NK-92 (cell line): ENCODE measurements around the gene JAM2.
"Not testable (repeated sequence)": the region's sequence is repeated elsewhere in the genome, so short reads cannot be mapped to it uniquely, and the experiment has no call there.

Source experiments
- DNase-seq: peaks from one replicate; lab custom pipeline; 2025; ENCODE audit not compliant: unreplicated experiment; lab: John Stamatoyannopoulos, UW

Gene JAM2

DNA sequence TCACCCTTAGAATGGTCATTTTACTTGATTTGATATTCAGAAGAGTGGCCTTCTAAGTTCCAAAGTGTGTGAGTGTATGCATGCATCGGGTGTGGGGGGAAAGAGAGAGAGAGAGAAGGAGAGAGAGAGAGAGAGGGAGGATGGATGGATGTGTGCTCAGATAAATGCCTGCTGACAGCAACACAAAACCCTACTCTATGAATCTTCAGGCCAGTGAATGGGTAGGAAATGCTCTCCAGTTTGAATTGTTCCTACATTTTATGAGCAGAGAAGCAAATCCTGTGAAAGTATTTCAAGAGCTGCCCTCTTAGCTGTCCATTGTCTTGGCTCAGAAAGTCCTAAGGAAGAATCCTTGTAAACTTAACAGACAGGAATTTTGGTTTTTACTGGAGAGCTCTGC, 7.4 kb downstream of the JAM2 start:
- DNase-seq: no peak

DNA sequence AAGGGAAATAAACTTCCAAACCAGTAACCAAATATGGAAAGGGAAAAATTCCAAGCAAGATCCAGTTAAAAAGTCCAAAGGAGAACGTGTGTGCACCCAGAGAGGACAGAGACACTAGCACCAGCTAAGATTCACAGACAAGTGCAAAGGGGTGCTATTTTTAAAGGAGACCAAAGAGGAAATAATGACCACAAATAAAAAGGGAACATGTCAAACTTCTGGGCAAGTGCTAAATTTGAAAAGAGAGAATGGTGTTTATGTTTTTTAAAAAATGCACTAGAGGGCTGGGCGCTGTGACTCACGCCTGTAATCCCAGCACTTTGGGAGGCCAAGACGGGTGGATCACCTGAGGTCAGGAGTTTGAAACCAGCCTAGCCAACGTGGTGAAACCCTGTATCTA, 8.6 kb downstream of the JAM2 start:
- DNase-seq: no peak

DNA sequence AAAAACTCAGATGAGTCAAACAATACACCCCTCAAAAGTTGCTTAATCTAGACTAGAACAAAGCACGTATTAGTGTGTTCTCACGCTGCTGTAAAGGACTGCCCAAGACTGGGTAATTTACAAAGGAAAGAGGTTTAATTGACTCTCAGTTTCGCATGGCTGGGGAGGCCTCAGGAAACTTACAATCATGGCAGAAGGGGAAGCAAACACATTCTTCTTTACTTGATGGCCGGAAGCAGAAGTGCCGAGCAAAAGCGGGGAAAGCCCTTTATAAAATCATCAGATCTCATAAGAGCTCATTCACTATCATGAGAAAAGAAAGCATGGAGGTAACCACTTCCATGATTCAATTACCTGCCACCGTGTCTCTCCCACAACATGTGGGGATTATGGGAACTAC, 10.1 kb downstream of the JAM2 start:
- no peak for DNase-seq

DNA sequence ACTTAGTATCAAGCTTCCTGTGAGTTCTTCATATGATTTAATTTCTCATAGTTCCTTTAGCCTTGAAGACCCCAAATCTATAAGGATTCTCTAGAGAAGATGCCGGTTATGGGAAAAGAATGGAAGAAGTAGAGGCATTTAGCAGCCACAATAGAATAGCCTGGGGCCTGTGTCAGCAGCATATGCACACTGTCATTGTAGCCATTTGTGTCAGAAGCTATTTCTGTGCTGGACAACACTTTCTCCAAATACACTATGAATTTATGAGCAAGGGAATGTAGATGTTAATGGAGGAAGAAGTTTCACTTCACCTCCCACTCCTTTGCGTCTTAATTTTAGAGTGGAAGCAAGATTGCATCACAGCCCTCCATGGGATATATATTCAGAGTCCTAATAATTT, 17.4 kb downstream of the JAM2 start:
- no peak for DNase-seq

DNA sequence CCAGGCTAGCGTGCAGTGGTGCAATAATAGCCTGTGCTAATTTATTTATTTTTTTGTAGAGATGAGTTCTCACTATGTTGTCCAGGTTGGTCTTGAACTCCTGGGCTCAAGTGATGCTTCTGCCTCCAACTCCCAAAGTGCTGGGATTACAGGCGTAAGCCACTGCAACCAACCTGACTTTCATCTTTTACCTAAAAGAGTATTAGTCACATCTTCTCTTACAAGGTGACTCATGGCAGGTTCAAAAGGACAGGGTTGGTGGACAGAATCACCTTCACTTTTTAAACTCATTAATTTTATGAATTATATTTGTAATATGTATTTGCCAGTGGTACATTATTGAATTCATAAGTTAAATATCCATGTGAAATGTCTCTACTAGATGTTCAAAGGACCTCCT, 18.1 kb downstream of the JAM2 start:
- DNase-seq: no peak

DNA sequence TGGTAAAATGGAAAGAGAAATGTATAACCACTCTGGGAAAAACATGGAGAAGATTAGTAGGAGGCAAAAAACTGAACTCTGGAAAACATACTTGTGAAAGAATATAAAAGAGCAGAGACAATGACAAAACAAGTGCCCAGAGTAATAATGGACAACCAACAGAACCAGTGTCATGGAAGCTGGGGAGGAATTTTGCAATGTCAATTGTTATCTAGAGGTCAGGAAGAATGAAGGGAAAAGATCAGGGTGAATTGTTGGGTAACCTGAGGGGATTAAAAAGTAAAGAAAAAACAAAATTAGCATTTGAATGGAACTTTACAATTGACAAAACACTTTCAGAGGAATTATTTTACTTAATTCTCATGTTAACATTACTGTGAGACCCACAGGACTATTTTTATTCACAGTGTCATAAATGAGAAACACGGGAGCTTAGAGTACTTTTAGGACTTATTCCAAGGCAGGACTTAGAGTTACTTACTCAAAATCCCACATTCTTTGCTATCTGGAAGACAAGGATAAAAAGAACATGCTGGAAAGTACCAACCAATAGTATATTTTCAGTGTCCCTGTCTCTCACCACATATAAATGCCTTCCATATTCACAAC, 19.5 kb downstream of the JAM2 start:
- DNase-seq: no peak

DNA sequence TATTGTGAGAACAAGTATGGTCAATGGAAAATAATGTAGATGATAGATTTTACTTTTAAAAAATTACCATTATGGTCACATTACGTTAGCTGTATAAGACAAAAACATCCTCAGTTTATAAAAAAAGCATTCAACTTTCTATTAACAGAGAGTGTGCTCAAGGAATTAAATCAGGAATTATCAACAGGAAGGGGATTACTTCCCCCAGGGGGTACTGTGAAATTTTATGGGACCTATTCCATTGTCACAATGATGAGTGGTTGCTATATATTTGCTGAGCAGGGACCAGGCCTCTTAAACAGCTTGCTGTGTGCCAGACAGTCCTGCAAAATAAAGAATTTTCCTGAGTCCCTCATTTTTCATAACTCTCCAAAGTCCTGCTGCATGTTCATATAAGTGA, 21.2 kb downstream of the JAM2 start:
- DNase-seq: no peak

DNA sequence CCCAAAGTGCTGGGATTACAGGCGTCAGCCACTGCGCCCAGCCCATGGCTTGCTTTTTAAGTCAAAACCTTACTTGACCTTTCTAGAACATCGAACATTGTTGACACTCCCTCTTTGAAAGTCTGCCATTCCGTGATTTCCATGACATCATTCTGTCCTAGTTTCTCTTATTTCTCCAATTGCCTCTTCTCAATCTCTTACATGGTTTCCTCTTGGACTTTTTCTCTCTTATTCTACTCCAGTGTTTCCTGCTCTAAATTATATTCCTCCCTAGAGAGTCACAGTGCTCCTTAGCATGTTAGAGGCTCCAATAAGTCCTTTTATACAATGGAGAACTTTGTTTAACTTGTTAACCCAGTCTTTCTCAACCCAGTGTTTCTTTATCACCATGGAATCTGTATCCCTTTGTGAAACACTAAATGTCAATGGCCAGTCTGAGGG, 25.5 kb downstream of the JAM2 start:
- no peak for DNase-seq

DNA sequence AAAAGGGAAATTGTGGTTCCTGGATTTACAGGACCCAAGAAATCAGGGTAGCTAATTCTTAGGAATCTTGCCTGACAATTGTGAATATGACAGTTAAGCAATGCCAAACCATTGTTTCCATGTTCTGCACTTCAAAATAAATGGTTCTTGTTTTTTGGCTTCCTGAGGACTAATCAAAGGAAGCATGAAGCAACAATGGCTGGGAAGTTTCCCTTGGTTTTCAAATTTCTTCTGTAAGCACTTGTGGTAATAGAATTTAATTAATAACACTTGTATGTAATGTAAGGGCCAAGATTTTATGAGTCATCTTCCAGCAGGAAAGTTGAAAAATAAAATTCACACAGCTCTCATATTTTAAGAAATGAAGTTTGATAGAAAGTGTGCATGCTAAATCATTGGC, 31.7 kb downstream of the JAM2 start:
- no peak for DNase-seq

DNA sequence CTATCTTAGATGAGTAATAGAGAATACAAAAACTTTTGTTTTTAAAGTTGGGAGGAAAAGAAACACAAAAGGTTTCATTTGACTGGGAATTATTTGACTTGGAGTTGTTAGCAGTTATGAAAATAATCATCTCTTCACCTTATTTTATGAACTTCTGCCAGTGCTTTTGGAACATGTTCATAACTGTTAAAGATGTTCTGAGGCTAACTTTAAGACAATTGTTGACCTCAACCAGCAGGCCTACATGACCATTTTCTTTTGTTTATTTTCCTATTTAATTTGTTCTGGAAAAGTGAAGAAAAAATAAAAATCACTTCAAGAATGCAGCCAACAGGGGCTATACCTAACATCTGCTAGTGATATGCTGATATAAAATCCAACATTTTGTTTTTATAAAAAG, 37.4 kb downstream of the JAM2 start:
- no peak for DNase-seq

DNA sequence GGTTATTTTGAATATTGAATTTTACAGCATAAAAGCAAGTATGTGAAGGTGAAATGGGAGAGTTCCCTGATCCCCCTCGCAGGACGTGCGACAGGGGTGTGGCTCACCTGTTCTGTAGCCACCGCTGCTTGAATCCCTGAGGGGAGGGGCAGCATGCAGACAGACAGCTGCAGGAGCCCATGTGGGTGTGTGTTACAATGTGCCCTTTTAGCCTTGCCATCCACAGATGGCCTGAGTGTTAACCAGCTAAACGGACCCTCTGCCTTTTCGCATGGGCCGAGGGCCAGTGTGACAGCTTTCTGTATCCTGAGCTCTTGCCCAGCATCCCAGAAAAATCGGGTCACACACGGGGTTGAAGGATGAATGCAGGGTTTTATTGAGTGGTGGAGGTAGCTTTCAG, 43.3 kb downstream of the JAM2 start:
- DNase-seq: no peak

DNA sequence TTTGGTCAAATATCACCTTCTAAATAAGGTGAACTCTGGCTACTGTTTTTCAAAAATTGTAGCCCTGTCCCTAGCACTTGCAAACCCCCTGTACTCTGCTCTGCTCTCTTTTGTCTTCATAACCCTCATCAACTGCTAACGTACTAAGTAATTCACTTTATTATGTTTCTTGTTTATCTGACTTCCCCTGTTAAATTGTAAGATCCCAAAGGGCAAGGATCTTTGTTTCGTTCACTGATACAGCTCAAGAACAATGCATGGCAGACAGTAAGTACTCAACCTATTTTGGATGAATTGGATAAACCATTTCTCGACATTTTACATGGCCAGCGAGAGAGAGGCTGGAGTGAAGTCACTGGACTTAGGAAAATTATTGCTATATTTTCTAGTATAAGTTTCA, 48.7 kb downstream of the JAM2 start:
- DNase-seq: no peak

DNA sequence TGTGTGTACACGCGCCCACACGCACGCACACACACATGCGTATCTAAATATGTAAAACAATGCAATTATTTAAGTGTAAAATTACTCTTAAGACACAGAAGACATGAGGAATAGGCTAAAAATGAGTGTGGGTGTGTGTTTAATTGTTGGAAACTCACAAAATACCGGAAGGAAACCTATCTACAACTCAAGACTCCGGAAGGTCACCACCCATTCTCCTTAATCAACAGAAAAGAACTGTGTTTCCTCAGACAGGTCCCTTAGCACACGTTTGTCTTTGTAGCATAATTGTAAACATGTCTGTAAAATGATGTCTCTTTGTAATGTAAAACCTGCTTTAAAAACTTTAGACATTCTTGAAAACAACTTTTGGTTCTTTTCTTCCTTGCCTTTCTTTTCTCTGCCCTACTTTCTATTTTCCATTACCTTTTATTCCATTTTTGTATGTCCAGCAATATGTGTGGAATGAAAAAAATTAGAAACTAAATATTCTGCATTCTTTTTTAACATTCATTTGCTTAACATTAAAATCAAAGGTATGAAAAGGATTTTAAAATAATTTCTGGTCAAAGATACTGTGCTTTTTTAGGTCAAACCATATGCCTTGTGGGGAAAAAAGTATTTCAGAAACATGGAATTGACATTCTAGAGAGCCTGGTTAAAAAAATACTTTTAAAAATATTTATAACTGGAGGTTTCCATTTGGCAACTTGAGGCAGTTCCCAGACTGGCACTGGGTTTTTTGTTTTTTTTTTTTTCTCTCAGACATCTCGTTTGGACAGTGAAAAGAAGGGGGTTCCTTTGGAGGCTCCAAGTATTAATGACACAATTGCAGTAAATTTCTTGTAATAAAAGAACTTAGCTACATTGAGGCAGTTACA, 49.5 kb downstream of the JAM2 start:
- no peak for DNase-seq

DNA sequence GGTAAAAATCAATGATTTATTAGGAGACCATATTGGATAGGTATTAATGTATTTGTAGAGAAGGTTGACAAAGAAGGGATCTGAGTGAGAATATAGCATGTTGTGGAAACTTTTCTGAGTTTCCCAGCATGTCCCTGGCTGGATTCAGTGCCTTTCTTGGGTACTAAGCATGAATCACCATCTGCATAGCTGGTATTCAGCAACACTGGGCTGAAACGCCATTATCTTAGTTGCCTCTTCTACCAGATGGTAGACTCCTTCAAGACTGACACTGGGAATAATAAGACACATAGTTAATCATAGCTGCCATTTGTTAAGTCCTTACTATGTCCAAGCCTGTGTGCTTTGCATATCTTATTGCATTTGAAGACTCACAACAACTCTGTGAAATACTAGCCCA, 50.2 kb downstream of the JAM2 start:
- no peak for DNase-seq

DNA sequence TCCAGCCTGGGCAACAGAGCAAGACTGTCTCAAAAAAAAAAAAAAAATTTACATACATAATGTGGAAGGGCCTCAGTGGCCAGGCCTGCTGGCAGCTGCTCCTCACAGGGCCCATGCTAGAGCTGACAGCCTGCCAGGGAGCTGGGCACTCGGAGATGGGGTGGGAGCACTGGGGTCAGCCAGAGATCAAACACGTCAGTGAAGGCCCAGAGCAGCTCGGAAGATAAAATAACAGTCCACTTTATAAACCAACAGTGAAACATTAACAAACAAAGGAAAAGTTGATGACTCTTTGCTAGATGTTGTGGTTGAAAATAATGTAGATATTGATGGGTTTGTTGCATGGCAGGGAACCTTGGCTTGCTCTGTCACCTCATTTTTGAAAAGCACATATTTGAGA, 52.9 kb downstream of the JAM2 start:
- DNase-seq: no peak

DNA sequence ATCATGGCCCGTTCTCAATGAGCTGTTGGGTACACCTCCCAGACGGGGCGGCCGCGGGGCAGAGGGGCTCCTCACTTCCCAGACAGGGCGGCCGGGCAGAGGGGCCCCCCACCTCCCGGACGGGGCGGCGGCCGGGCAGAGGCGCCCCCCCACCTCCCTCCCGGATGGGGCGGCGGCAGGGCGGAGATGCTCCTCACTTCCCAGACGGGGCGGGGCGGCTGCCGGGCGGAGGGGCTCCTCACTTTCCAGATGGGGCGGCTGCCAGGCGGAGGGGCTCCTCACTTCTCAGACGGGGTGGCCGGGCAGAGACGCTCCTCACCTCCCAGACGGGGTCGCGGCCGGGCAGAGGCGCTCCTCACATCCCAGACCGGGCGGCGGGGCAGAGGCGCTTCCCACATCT, 56.4 kb downstream of the JAM2 start:
- not testable (repeated sequence) for DNase-seq

DNA sequence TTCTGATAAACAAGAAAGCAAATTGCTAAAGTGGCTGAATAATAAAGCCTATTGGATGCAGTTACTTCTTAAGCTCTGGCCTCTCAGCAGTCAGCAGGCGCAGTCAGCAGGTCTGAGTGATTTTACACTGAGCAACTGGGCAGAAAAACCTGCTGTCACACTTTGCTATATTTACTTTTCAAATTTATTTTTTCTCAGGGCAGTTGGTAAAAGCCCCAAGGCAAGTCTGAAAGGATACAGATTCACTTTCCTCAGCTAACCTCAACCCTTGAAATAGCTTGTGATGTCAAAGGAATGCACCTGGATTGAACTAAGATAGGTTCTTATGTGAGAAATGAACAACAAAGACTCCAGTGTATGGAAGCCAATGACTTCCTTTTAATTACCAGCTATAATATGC, 61.7 kb downstream of the JAM2 start:
- DNase-seq: no peak

DNA sequence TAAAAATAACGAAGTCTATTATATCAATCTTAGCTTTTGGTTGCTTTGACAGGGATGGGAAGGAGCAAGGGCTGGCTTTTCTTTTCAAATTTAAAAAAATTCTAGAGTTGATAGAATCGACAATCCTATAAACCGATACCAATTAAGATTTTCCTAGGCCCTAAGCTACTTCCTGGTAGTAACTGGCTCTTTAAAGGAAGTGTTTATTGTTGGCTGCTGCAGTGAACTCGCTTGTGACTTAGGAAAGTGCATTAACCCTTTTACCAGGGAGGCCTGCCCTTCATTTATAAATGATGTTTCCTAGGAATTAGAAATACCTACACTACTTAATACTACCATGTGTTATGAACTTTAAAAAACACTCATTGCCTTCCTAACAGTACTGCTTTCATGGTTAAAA, 62.5 kb downstream of the JAM2 start:
- DNase-seq: no peak

DNA sequence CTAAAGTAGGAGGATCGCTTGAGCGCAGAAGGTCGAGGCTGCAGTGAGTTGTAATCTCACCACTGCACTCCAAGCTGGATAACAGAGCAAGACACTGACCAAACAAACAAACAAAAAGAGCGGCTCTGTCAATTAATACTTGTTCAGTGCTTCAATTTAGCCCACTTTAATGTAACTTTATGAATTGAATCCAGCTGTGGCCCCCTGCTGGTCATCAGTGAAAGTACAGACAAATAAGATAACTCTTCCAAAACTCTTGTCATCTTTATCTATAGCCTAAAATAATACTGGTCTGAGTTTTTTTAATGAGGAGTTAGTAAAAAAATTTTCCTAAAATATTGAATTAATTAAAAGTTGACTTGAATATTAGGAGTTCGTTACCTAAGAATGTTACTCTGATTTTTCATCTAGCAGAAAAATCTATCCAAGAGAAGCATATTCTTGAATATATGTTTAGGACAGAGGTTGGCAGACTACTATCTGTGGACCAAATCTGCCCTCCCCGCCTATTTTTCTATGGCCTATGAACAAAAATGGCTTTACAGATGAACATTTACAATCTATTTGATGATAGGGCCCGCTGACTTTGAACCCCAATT, 69.5 kb downstream of the JAM2 start:
- no peak for DNase-seq

DNA sequence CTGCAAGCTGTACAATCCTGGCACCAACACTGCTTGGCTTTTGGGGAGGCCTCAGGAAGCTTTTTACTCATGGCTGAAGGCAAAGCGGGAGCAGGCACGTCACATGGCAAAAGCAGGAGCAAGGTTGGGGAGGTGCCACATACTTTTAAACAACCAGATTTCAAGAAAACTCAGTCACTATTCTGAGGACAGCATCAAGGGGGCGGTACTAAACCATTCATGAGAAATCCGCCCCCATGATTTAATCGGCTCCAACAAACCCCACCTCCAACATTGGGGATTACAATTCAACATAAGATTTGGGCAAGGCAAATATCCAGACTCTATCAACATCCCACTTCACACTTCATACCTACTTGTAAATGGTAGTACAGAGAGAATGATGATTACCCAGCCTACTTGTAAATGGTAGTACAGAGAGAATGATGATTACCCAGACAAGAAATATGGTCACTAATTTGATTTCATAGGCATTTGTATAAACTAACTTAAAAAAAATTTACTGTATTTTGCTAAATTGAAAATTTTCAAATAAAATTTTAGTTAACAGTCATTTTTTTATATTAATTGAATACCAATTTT, 70.7 kb downstream of the JAM2 start:
- DNase-seq: no peak

DNA sequence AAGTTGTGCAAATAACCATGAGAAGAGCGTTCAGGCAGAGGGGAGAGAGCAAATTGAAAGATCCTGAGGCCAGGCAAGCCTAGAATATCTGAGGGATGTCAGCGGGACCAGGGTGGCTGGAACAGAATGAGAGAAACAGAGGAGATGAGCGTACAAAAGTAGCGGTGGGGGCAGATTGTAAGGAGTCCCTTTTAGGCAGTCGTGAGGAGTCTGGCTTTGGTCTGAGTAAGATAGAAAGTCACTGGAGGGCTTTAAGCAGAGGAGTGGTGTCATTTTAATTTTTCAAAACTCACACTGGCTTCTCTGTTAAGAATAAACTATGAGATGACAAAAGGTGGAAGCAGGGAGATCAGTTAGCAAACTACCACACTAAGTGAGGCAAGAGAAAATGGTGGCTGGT, 71.5 kb downstream of the JAM2 start:
- no peak for DNase-seq

DNA sequence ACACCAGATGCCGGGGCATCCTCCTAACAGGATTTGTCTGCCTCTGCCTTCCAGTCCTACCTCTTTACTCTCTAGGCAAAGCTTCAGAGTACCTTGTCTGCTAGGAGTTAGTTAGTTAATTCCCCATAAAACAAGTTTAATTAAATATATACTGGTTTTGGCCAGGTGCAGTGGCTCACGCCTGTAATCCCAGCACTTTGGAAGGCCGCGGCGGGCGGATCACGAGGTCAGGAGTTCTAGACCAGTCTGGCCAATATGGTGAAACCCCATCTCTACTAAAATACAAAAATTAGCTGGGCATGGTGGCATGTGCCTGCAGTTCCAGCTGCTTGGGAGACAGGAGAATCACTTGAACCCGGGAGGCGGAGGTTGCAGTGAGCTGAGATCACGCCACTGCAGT, 75.0 kb downstream of the JAM2 start:
- not testable (repeated sequence) for DNase-seq
